ENCODE results near the gene ST6GALNAC3.

ST6GALNAC3 gene

DNA sequence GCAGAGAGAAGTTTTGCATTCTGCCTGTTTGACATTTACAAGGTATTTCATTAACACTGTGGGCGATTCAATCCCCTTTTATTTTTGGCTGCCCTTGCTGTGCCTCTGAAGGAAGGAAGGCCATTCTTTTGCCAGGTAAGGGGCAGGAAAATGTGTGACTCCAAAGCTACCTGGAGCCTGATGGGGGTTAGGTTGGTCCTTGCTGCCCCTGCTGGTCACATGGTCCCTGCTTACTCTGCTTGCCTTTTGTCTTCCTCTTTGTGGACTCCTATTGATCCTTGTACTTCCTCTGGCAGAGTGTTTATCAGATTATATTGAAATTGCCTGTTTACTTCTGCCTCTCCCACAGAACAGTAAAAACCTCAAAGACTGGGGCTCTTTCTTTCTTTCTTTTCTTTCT lies 65.7 kb downstream of the ST6GALNAC3 start:
- H3K27ac Mint-ChIP-seq: no peak overlapping the region
- H3K27me3 Mint-ChIP-seq: no peaks in the 10 kb centered on the region
- no peak overlapping the region for H3K4me3 Mint-ChIP-seq
- H3K36me3 Mint-ChIP-seq: no peaks in the 10 kb centered on the region
- H3K9me3 Mint-ChIP-seq: no peaks in the 10 kb centered on the region
- H3K4me1 Mint-ChIP-seq: no peaks in the 10 kb centered on the region

DNA sequence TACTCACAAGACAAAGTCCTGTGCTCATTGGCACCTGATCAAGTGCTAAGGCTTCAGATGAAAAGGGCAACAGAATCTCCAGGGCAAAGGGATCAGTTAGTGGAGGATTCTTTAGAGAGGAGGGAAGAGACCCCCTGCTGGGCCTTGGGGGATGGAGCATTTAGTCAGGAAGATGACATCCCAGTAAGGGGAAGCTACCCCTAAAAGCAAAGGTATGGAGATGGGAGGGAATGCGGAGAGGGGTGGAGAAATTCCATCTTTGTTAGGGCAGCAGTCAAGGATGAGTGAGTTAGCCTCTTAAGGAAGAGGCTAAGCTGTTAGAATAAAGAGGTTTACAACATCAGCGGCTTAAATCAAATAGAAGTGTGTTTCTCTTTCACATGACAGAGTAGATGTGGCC lies 67.4 kb downstream of the ST6GALNAC3 start:
- Mint-ChIP-seq H3K4me3 (no peak overlapping the region), H3K36me3 (no peaks in the 10 kb centered on the region), H3K9me3 (no peaks in the 10 kb centered on the region), H3K27me3 (no peaks in the 10 kb centered on the region), H3K27ac (no peak overlapping the region), H3K4me1 (no peaks in the 10 kb centered on the region)

DNA sequence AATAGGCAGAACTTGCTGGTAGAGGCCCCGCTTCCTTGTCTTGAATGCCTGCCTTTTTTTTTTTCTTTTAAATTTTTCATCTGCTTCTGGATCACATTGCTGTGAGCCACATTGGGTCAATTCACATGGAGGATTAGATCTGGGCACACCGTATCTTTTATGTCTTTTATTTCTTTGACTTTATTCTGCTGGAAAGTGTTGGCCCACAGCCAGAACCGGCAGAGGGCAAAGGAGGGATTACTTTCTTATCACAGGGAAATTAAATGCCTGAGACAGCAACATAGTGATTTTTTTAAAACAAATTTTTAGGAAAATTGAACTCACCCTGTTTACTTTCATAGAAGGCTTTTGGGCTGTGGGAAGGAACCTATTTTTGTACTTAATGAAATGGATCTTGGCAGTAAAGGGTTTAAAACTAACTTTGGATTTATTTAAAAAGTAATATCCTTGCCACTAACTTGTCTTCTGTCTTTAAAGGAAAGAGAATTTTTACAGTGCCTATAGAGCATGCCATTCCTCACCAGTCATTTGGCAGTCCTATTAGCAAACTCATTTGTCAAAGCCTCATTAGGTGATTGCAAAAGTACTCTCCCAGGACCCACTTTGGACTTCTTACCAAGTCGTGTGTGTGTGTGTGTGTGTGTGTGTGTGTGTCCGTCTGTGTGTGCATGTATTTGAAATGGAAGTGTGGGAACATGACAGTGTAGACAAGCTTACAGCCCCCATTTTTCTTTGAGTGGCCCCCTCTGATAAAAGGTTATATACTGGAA lies 68.4 kb downstream of the ST6GALNAC3 start:
- no peaks in the 10 kb centered on the region for H3K27me3 Mint-ChIP-seq
- H3K27ac Mint-ChIP-seq: no peak overlapping the region
- H3K4me3 Mint-ChIP-seq: no peak overlapping the region
- H3K4me1 Mint-ChIP-seq: no peaks in the 10 kb centered on the region
- no peaks in the 10 kb centered on the region for H3K9me3 Mint-ChIP-seq
- H3K36me3 Mint-ChIP-seq: no peaks in the 10 kb centered on the region

- Mint-ChIP-seq H3K4me3 (no peak overlapping the region), H3K27me3 (no peaks in the 10 kb centered on the region), H3K27ac (no peak overlapping the region), H3K4me1 (no peaks in the 10 kb centered on the region), H3K36me3 (no peaks in the 10 kb centered on the region), H3K9me3 (no peaks in the 10 kb centered on the region)
Observed at GRCh38 chr1:76144247-76144646, 69.7 kb downstream of the ST6GALNAC3 start.

GRCh38 chr1:76145332-76145731 lies 70.8 kb downstream of the ST6GALNAC3 start:
- no peak overlapping the region for H3K27ac Mint-ChIP-seq
- H3K4me3 Mint-ChIP-seq: no peak overlapping the region
- H3K36me3 Mint-ChIP-seq: no peaks in the 10 kb centered on the region
- no peaks in the 10 kb centered on the region for H3K9me3 Mint-ChIP-seq
- no peaks in the 10 kb centered on the region for H3K27me3 Mint-ChIP-seq
- no peaks in the 10 kb centered on the region for H3K4me1 Mint-ChIP-seq

- Mint-ChIP-seq H3K4me3 (no peak overlapping the region), H3K4me1 (no peaks in the 10 kb centered on the region), H3K9me3 (no peaks in the 10 kb centered on the region), H3K27me3 (no peaks in the 10 kb centered on the region), H3K27ac (no peak overlapping the region), H3K36me3 (no peaks in the 10 kb centered on the region)
Observed at GRCh38 chr1:76146184-76146583, 71.6 kb downstream of the ST6GALNAC3 start.

- Mint-ChIP-seq H3K9me3 (no peaks in the 10 kb centered on the region), H3K27ac (no peak overlapping the region), H3K36me3 (no peaks in the 10 kb centered on the region), H3K4me3 (no peak overlapping the region), H3K4me1 (no peaks in the 10 kb centered on the region), H3K27me3 (no peaks in the 10 kb centered on the region)
Observed at GRCh38 chr1:76147917-76148316, 73.4 kb downstream of the ST6GALNAC3 start.

GRCh38 chr1:76148460-76148859 lies 73.9 kb downstream of the ST6GALNAC3 start:
- Mint-ChIP-seq H3K4me1 (no peaks in the 10 kb centered on the region), H3K27ac (no peak overlapping the region), H3K9me3 (no peaks in the 10 kb centered on the region), H3K27me3 (no peaks in the 10 kb centered on the region), H3K36me3 (no peaks in the 10 kb centered on the region), H3K4me3 (no peak overlapping the region)

GRCh38 chr1:76153841-76154205 lies 79.3 kb downstream of the ST6GALNAC3 start:
- Mint-ChIP-seq H3K9me3 (no peaks in the 10 kb centered on the region), H3K27me3 (no peaks in the 10 kb centered on the region), H3K4me3 (no peak overlapping the region), H3K36me3 (no peaks in the 10 kb centered on the region), H3K4me1 (peaks cover 13% of the 10 kb centered on the region), H3K27ac (no peak overlapping the region)

DNA sequence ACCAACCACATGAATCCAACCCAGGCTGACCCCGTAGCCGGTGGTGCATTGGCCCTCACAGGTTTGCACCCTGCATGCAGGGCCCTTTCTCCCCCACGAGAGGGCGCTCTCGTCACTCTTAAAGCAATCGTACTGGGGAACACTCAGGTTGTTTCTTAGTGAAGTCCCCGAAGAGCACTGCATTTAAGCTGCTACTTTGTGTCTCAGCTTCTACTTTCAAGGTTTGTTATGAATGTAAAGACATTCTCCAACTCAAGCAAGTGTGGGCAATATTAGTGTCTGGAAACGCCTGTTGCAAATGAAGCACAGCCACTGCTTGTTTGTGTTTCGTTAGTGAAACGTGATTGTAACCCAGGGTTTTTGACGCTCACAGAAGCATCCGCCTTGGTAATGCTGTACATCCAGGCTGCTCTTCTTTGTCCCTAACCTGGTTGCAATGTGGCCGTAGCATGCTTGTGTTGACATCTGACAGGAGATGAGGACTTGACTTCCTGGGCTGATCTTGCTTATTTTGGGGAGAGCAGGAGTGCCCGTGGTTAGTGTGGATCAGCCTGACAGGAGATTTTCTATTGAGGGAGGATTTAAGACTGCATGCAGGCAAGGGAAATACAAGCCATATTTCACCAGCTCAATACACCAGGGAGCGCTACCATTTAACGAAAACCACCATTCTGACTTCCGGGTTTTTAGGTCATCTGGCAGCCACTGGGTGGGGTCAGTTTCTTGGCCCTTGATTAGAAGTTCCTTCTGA lies 79.8 kb downstream of the ST6GALNAC3 start:
- Mint-ChIP-seq H3K27ac (peak overlapping the region; percentile 80), H3K4me3 (peak overlapping the region; percentile 85), H3K4me1 (peaks cover 13% of the 10 kb centered on the region), H3K9me3 (no peaks in the 10 kb centered on the region), H3K27me3 (no peaks in the 10 kb centered on the region), H3K36me3 (no peaks in the 10 kb centered on the region)

DNA sequence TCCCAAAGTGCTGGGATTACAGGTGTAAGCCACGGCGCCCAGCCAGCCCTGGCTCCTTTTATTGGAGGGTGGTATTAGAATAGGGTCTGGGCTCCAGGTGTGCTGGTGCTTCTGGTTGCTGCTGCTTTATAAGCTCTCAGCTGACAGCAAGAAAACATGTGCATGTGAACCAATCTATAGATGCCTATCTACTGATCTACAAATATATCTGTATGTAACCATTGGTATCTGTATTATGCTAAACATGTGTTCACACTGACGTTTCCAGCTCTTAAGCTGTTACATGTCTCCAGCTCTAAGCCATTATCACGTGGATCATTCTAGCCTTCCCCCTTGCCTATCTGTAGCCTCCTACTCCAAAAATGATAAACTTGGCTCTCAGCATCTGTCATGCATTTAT lies 82.4 kb downstream of the ST6GALNAC3 start:
- Mint-ChIP-seq H3K36me3 (no peaks in the 10 kb centered on the region), H3K9me3 (no peaks in the 10 kb centered on the region), H3K27ac (no peak overlapping the region), H3K4me1 (peaks cover 13% of the 10 kb centered on the region), H3K27me3 (no peaks in the 10 kb centered on the region), H3K4me3 (no peak overlapping the region)

DNA sequence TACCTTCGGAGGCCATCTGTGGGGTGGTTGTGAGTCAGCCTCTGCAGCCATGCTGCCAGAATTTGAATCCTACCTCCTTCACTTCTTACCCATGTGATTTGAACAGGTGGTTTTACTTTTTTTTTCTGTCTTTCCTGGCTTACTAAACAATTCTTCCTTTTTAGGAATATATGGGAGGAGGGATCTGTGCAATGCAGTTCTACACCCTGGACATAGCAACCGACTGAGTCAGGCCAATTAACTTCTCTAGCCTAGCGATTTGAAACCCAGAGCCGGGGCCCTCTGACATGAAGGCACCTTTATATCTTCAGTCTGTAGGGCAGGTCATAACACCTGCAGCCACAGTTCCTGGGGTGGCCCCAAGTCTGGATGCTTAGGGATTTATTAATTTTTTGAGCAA lies 83.6 kb downstream of the ST6GALNAC3 start:
- Mint-ChIP-seq H3K27ac (no peak overlapping the region), H3K4me1 (peaks cover 13% of the 10 kb centered on the region), H3K27me3 (no peaks in the 10 kb centered on the region), H3K4me3 (no peak overlapping the region), H3K9me3 (no peaks in the 10 kb centered on the region), H3K36me3 (no peaks in the 10 kb centered on the region)

DNA sequence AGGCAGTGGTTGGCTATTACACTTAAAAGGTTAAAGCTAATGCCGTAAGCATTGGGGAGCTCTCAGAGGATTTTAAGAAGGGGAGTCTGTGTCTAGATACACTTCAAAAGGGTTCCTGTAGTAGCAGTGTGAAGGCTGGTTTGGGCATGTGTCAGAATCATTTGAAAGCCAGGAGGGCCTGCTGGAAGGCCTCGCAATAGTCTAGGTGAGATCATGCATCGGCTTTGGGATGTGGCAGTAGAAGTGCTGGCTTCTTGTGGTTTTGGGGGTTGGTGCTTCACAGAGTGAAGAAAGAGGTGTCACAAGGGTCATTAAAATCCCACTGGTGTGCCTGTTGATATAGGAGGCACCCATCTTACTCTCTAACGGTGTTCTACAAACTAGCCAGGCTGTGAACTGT lies 85.7 kb downstream of the ST6GALNAC3 start:
- Mint-ChIP-seq H3K27ac (no peak overlapping the region), H3K36me3 (no peaks in the 10 kb centered on the region), H3K27me3 (no peaks in the 10 kb centered on the region), H3K4me3 (no peak overlapping the region), H3K4me1 (no peaks in the 10 kb centered on the region), H3K9me3 (no peaks in the 10 kb centered on the region)

DNA sequence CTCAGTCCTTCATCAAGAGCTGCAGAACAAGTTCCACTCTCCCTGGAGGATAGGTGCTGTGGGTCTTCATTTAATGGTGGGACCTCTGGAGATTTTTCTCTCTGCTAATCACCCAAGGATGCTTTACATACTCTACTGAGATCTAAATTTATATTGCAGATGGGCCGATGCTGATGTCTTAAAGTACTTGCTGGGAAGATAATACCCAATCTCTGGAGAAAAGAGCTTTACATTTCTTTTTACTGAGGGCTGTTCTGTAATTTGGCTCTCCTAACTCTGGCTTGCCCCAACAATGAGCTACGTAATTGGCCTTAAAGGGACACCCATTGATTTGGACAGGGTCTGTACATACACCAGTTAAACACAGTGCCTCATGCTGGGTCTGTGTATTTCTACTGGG lies 86.9 kb downstream of the ST6GALNAC3 start:
- no peaks in the 10 kb centered on the region for H3K4me1 Mint-ChIP-seq

DNA sequence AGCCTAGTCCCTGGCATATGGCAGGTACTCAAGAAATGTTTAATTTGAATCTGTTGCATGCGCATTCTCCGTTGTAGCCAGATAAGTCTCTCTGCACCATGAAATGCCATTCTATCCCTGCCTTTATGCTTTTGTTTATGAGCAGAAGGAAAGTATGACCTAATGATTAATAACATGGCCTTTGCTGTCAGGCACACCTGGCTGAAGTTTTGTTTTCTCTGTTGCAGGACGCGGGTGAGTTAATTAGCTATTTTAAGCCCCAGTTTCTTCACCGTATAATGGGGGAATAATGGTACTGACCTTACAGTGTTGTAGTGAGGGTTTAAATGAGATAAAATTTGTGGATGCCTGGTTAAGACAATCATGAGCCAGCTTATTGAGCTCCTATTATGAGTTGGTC lies 87.7 kb downstream of the ST6GALNAC3 start:
- H3K4me3 Mint-ChIP-seq: no peak overlapping the region
- H3K27ac Mint-ChIP-seq: no peak overlapping the region
- peaks cover 5% of the 10 kb centered on the region for H3K9me3 Mint-ChIP-seq
- no peaks in the 10 kb centered on the region for H3K27me3 Mint-ChIP-seq
- H3K4me1 Mint-ChIP-seq: no peaks in the 10 kb centered on the region
- H3K36me3 Mint-ChIP-seq: peaks cover 1% of the 10 kb centered on the region

More for the DNA sequence above, 86.9 kb downstream of the ST6GALNAC3 start:
- Mint-ChIP-seq H3K27ac (no peak overlapping the region), H3K4me3 (no peak overlapping the region), H3K36me3 (peaks cover 1% of the 10 kb centered on the region), H3K27me3 (no peaks in the 10 kb centered on the region), H3K9me3 (peaks cover 5% of the 10 kb centered on the region)

DNA sequence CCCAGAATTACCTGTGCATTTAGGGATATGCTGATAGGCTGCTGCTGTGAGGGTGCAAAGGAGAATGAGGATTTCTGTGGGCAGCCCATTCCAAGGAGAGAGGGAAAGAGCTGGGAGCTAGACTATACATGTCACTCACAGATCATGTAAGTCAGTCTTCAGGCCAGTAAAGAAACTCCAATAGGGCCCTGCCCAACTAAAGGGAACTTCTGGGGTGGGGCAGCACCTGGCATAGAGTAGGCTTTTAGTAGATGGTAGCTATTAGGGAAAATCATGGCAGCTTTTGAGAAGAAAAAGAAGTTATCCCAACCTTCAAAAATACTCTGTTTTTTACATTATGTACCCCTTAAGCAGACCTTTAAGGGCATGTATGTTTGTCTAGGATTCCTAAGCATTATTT lies 89.6 kb downstream of the ST6GALNAC3 start:
- peaks cover 3% of the 10 kb centered on the region for H3K36me3 Mint-ChIP-seq
- H3K4me3 Mint-ChIP-seq: no peak overlapping the region
- H3K27me3 Mint-ChIP-seq: peaks cover under 1% of the 10 kb centered on the region
- peaks cover 20% of the 10 kb centered on the region for H3K9me3 Mint-ChIP-seq
- H3K27ac Mint-ChIP-seq: no peak overlapping the region
- no peaks in the 10 kb centered on the region for H3K4me1 Mint-ChIP-seq

Data from activated naive CD4-positive, alpha-beta T cell treated with anti-CD3 and anti-CD28 coated beads, Interleukin-2, amount 50 U/mL, for 24 hours (primary cell).